ENCODE data around the gene SEBOX. TPM values are rescaled to one million over a fixed set of nuclear protein-coding genes. Genes with fewer than 3 reads are reported as not detected.

The SEBOX gene
- total RNA-seq, 2 donors from 2014 or later = not detected

DNA sequence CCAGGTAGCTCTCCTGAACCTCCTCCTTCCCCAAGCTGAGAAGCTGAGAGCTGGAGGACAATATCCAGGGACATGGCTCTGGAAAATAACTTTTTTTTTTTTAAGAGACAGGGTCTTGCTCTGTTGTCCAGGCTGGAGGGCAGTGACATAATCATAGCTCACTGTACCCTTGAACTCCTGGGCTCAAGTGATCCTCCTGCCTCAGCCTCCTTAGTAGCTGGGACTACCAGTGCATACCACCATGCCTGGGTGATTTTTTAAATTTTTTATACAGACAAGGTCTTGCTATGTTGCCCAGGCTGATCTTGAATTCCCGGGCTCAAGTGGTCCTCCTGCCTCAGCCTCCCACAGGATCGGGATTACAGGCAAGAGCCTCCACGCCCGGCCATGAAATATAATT lies 34.8 kb upstream of the SEBOX start:
- peaks cover 5% of the 10 kb centered on the region for H3K4me1 ChIP-seq (ENCODE audit: control insufficient read depth, insufficient read depth, low read length)
- H3K27me3 Mint-ChIP-seq (ENCODE audit: insufficient read depth) = peaks cover 6% of the 10 kb centered on the region
- H3K4me3 ChIP-seq (ENCODE audit: low read length) = no peak overlapping the region
- TF ChIP-seq, protein P1, sequence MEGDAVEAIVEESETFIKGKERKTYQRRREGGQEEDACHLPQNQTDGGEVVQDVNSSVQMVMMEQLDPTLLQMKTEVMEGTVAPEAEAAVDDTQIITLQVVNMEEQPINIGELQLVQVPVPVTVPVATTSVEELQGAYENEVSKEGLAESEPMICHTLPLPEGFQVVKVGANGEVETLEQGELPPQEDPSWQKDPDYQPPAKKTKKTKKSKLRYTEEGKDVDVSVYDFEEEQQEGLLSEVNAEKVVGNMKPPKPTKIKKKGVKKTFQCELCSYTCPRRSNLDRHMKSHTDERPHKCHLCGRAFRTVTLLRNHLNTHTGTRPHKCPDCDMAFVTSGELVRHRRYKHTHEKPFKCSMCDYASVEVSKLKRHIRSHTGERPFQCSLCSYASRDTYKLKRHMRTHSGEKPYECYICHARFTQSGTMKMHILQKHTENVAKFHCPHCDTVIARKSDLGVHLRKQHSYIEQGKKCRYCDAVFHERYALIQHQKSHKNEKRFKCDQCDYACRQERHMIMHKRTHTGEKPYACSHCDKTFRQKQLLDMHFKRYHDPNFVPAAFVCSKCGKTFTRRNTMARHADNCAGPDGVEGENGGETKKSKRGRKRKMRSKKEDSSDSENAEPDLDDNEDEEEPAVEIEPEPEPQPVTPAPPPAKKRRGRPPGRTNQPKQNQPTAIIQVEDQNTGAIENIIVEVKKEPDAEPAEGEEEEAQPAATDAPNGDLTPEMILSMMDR (conservative IDR thresholded peaks at IDR 0.05) = no peak
- H3K27ac ChIP-seq (ENCODE audit: low read depth, low read length) = no peak overlapping the region
- H3K4me3 Mint-ChIP-seq = no peak overlapping the region
- H3K36me3 ChIP-seq (ENCODE audit: control insufficient read depth, insufficient read depth, low read length) = no peaks in the 10 kb centered on the region
- WGBS, 2 experiments (ENCODE audit: insufficient coverage in 1 of 2, insufficient read length in 1 of 2) = 77 to 88% methylated on average over 1 to 4 of the region's 4 CpGs
- no peak overlapping the region for H3K27ac Mint-ChIP-seq
- H3K9me3 ChIP-seq (ENCODE audit: control insufficient read depth, low read length) = no peaks in the 10 kb centered on the region
- peaks cover 29% of the 10 kb centered on the region for H3K4me1 Mint-ChIP-seq
- H3K27me3 ChIP-seq (ENCODE audit: control insufficient read depth, insufficient read depth, low read length, poor library complexity, severe bottlenecking) = no peaks in the 10 kb centered on the region
- no peaks in the 10 kb centered on the region for H3K9me3 Mint-ChIP-seq
- H3K9ac ChIP-seq (ENCODE audit: extremely low read depth, low read length, poor library complexity, severe bottlenecking) = no peak overlapping the region
- DNase-seq = no peak
- H3K36me3 Mint-ChIP-seq (ENCODE audit: low read depth) = peaks cover 6% of the 10 kb centered on the region

DNA sequence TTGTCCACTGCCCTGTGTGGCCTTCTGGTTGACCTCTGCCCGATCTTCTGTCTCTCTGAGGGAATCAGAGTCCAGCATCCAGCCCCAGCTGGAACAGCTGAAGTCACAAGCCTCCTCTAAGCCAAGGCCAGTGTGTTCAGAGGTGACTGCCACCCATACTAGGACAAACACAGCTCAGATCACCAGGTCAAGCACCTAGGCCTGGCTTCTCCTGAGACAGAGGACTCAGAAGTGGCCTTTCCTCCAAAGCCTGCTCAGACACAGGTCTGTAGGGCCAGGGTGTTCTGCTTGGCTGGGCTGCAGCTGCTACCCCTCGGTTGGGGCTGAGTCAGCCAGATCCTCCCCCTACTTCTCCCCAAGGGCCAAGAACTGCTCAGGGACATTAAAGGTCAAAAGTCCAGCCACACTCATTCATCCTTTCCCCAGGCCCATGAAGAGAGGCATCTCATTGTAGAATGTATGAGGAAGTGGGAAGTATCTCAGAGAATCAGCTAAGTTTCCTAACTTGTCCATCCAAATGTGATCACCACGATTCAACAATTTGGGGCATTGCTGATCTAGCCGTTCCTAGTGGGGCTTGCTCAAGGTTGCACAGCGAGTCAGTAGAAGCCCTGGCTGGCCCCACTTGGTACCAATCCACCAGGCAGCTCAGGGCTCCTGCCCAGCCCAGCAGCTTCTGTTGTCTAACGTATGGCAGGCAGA lies 33.4 kb upstream of the SEBOX start:
- no peak overlapping the region for H3K4me3 ChIP-seq (ENCODE audit: low read length)
- no peaks in the 10 kb centered on the region for H3K27me3 ChIP-seq (ENCODE audit: control insufficient read depth, insufficient read depth, low read length, poor library complexity, severe bottlenecking)
- no peaks in the 10 kb centered on the region for H3K27me3 Mint-ChIP-seq (ENCODE audit: insufficient read depth)
- H3K4me1 Mint-ChIP-seq = peaks cover 30% of the 10 kb centered on the region
- peak overlapping the region; percentile 53 for H3K27ac ChIP-seq (ENCODE audit: low read depth, low read length)
- no peaks in the 10 kb centered on the region for H3K9me3 Mint-ChIP-seq
- H3K4me3 Mint-ChIP-seq = no peak overlapping the region
- DNase-seq = no peak
- WGBS, 2 experiments (ENCODE audit: insufficient coverage in 1 of 2, insufficient read length in 1 of 2) = 89 to 91% methylated on average over 6 of the region's 6 CpGs
- no peak overlapping the region for H3K27ac Mint-ChIP-seq
- no peaks in the 10 kb centered on the region for H3K36me3 ChIP-seq (ENCODE audit: control insufficient read depth, insufficient read depth, low read length)
- H3K4me1 ChIP-seq (ENCODE audit: control insufficient read depth, insufficient read depth, low read length) = peaks cover 4% of the 10 kb centered on the region
- no peak overlapping the region for H3K9ac ChIP-seq (ENCODE audit: extremely low read depth, low read length, poor library complexity, severe bottlenecking)
- no peaks in the 10 kb centered on the region for H3K9me3 ChIP-seq (ENCODE audit: control insufficient read depth, low read length)
- TF ChIP-seq, protein P1 (conservative IDR thresholded peaks at IDR 0.05) = no peak
- peaks cover 6% of the 10 kb centered on the region for H3K36me3 Mint-ChIP-seq (ENCODE audit: low read depth)

DNA sequence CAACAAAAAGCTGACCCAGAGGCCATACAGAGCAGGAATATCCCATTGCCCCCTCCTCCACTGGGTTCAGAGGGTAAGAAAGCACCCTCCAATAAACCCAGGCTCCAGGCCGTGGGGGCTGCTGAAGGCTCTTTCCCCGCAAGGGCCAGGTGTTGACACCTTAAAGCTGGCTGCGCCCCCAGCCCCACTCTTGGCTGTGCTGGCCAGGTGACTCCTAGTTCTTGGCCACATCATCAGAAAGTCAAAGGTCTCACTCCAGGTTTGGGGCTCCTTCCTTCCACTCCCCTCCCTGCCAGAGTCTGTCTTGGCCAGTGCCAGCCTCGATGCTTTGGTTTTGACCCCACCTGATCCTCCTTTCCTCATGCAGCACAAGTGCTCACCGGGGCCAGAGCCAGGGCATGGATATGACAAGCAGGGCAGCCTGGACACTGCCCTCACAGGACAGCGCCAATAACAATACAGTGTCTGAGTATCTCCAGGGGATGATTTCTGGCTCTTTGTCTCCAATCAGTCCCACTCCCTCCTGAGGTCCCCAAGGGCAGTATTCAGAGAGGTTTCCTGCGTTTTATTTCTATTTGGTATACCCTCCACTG lies 32.8 kb upstream of the SEBOX start:
- no peaks in the 10 kb centered on the region for H3K9me3 ChIP-seq (ENCODE audit: control insufficient read depth, low read length)
- no peak overlapping the region for H3K4me3 Mint-ChIP-seq
- H3K27me3 Mint-ChIP-seq (ENCODE audit: insufficient read depth) = no peaks in the 10 kb centered on the region
- peaks cover 24% of the 10 kb centered on the region for H3K4me1 Mint-ChIP-seq
- H3K36me3 ChIP-seq (ENCODE audit: control insufficient read depth, insufficient read depth, low read length) = no peaks in the 10 kb centered on the region
- no peaks in the 10 kb centered on the region for H3K9me3 Mint-ChIP-seq
- H3K4me3 ChIP-seq (ENCODE audit: low read length) = no peak overlapping the region
- H3K4me1 ChIP-seq (ENCODE audit: control insufficient read depth, insufficient read depth, low read length) = peaks cover 4% of the 10 kb centered on the region
- no peaks in the 10 kb centered on the region for H3K27me3 ChIP-seq (ENCODE audit: control insufficient read depth, insufficient read depth, low read length, poor library complexity, severe bottlenecking)
- WGBS, 2 experiments (ENCODE audit: insufficient coverage in 1 of 2, insufficient read length in 1 of 2) = 82 to 87% methylated on average over 5 to 7 of the region's 7 CpGs
- H3K9ac ChIP-seq (ENCODE audit: extremely low read depth, low read length, poor library complexity, severe bottlenecking) = no peak overlapping the region
- no peak overlapping the region for H3K27ac ChIP-seq (ENCODE audit: low read depth, low read length)
- no peak for DNase-seq
- TF ChIP-seq, protein P1 (conservative IDR thresholded peaks at IDR 0.05) = no peak
- peak overlapping the region; percentile 69 for H3K27ac Mint-ChIP-seq
- H3K36me3 Mint-ChIP-seq (ENCODE audit: low read depth) = peaks cover 6% of the 10 kb centered on the region

Measured in endodermal cell (in vitro differentiated cells).